KMS-11 (cell line): ENCODE results near the gene CX3CL1.
"Not testable (repeated sequence)": the region's sequence is repeated elsewhere in the genome, so short reads cannot be mapped to it uniquely, and the experiment has no call there.

Experiments
- H2AFZ ChIP-seq: fragments of 200-600 bp; sonication (generic); 2 replicates; pipeline ENCODE4 v1.6.1; 2016; ENCODE audit warnings: antibody characterized with exemption, mixed run types, low read depth
- H3K27ac ChIP-seq: fragments of 200-600 bp; sonication (generic); 2 replicates; pipeline ENCODE4 v1.6.1; 2016; ENCODE audit warnings: mild to moderate bottlenecking, mixed run types
- H3K27me3 ChIP-seq: fragments of 200-600 bp; sonication (generic); 2 replicates; pipeline ENCODE4 v1.6.1; 2017; ENCODE audit warnings: mild to moderate bottlenecking, low read depth, mixed run types, moderate library complexity; ENCODE audit not compliant: insufficient read depth
- H3K36me3 ChIP-seq: fragments of 200-600 bp; sonication (generic); 2 replicates; pipeline ENCODE4 v1.6.1; 2017; ENCODE audit warnings: mild to moderate bottlenecking, mixed run types; ENCODE audit not compliant: insufficient read depth
- H3K4me1 ChIP-seq: fragments of 200-600 bp; sonication (generic); 2 replicates; pipeline ENCODE4 v1.6.1; 2016; ENCODE audit warnings: mild to moderate bottlenecking, low read depth, mixed run types; ENCODE audit not compliant: poor library complexity, severe bottlenecking
- H3K4me2 ChIP-seq: fragments of 200-600 bp; sonication (generic); 2 replicates; pipeline ENCODE4 v1.7.0; 2016; ENCODE audit warnings: mild to moderate bottlenecking, mixed run types
- H3K4me3 ChIP-seq: fragments of 200-600 bp; sonication (generic); IDR thresholded peaks from 2 replicates; pipeline ENCODE4 v1.6.1; 2017; ENCODE audit warnings: low read depth, low read length, mixed read lengths; ENCODE audit not compliant: insufficient read depth
- H3K79me2 ChIP-seq: fragments of 200-600 bp; sonication (generic); 2 replicates; pipeline ENCODE4 v1.6.1; 2016; ENCODE audit warnings: low read depth, mixed run types; ENCODE audit not compliant: insufficient read depth
- H3K9ac ChIP-seq: fragments of 200-600 bp; sonication (generic); 2 replicates; pipeline ENCODE4 v1.6.1; 2016; ENCODE audit warnings: mild to moderate bottlenecking, mixed run types
- H4K20me1 ChIP-seq: fragments of 200-600 bp; sonication (generic); 2 replicates; pipeline ENCODE4 v1.6.1; 2016; ENCODE audit warnings: mild to moderate bottlenecking, mixed run types; ENCODE audit not compliant: insufficient read depth
- TF ChIP-seq, protein P1 (sequence below): fragments of 200-600 bp; sonication (generic); conservative IDR thresholded peaks from 2 replicates; pipeline ENCODE4 v1.6.1; 2017; ENCODE audit warnings: low read depth, mild to moderate bottlenecking, antibody characterized with exemption, low read length, moderate library complexity, mixed read lengths

The CX3CL1 gene

DNA sequence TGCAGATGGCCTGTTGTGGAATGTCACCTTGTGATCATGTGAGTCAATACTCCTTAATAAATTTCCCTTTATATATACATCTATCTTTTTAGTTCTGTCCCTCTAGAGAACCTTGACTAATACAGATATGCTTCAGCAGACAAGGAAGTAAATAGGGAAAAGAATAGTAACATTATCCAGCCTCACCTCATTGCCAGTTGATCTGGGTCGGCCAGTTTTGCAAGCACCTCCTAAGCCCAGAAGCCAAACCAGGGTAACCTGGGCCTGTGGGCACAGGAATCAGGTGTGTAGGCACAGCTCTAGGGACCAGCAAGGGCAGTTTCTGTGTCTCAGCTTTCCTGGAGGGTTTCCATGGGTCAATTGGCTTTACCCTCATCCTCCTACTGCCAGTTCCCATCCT is 20.4 kb downstream of the CX3CL1 start:
- Histone ChIP-seq H3K9ac (no peak overlapping the region), H3K36me3 (no peaks in the 10 kb centered on the region), H3K4me1 (no peaks in the 10 kb centered on the region), H3K4me2 (no peak overlapping the region), H3K27ac (no peak overlapping the region), H2AFZ (no peak overlapping the region), H4K20me1 (no peaks in the 10 kb centered on the region), H3K4me3 (no peak overlapping the region), H3K27me3 (no peaks in the 10 kb centered on the region), H3K79me2 (no peaks in the 10 kb centered on the region)
- TF ChIP-seq, protein P1, sequence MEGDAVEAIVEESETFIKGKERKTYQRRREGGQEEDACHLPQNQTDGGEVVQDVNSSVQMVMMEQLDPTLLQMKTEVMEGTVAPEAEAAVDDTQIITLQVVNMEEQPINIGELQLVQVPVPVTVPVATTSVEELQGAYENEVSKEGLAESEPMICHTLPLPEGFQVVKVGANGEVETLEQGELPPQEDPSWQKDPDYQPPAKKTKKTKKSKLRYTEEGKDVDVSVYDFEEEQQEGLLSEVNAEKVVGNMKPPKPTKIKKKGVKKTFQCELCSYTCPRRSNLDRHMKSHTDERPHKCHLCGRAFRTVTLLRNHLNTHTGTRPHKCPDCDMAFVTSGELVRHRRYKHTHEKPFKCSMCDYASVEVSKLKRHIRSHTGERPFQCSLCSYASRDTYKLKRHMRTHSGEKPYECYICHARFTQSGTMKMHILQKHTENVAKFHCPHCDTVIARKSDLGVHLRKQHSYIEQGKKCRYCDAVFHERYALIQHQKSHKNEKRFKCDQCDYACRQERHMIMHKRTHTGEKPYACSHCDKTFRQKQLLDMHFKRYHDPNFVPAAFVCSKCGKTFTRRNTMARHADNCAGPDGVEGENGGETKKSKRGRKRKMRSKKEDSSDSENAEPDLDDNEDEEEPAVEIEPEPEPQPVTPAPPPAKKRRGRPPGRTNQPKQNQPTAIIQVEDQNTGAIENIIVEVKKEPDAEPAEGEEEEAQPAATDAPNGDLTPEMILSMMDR = no peak

DNA sequence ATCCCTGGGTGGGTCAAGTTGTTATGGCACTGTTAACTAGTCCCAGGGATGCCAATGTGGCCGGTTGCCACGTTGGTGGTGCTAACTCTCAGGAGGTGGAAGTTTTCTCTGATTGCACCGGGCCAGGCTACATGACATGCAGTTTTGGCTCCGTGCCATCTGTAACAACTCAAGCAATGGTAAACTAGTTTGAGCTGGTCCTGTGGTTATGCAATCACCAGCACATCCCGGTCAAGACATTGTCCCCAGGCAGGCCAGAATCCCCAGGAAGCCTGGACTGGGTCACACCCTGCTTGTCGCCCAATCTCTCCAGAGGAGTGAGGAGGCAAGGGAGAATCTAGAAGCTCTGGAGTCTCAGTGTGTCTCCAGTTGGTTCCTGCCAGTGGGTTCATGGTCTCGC is 22.2 kb downstream of the CX3CL1 start:
- Histone ChIP-seq H3K36me3 (no peaks in the 10 kb centered on the region), H3K27ac (no peak overlapping the region), H3K79me2 (no peaks in the 10 kb centered on the region), H3K4me3 (no peak overlapping the region), H3K4me2 (no peak overlapping the region), H3K27me3 (no peaks in the 10 kb centered on the region), H3K4me1 (no peaks in the 10 kb centered on the region), H2AFZ (no peak overlapping the region), H3K9ac (no peak overlapping the region), H4K20me1 (no peaks in the 10 kb centered on the region)
- TF ChIP-seq, protein P1 = no peak

DNA sequence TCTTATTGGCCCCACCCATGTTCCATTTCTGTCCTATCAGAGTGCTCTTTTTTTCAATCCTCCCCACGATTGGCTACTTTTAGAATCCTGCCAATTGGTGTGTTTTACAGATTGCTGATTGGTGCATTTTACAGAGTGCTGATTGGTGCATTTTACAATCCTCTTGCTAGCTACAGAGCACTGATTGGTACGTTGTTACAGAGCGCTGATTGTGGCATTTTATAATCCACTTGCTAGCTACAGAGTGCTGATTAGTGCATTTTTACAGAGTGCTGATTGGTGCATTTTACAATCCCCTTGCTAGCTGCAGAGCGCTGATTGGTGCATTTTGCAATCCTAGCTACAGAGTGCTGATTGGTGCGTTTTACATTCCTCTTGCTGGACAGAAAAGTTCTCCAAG is 22.7 kb downstream of the CX3CL1 start:
- Histone ChIP-seq H3K9ac (no peak overlapping the region), H3K4me1 (no peaks in the 10 kb centered on the region), H3K79me2 (no peaks in the 10 kb centered on the region), H2AFZ (no peak overlapping the region), H3K36me3 (no peaks in the 10 kb centered on the region), H4K20me1 (no peaks in the 10 kb centered on the region), H3K27me3 (no peaks in the 10 kb centered on the region), H3K4me3 (no peak overlapping the region), H3K27ac (no peak overlapping the region), H3K4me2 (no peak overlapping the region)
- TF ChIP-seq, protein P1 = no peak

DNA sequence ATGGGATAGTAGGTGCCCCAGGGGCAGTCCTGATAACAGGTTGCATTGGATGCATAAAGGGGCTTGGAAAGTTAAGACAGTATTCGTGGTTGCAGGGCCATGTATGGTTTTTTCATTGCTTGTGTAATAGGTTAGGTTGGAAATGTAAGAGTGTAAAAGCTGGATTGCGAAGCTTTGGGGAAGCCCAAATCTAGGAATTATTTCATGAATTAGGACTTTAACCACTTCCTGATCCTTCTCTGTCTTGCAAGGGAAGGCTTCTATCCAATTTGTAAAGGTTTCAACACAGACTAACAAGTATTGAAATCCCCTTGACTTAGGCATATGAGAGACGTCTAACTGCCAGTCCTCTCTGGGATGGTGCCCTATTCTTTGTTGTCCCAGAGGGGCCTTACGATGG is 24.5 kb downstream of the CX3CL1 start:
- H3K36me3 ChIP-seq = no peaks in the 10 kb centered on the region
- no peak overlapping the region for H2AFZ ChIP-seq
- no peaks in the 10 kb centered on the region for H3K27me3 ChIP-seq
- H3K4me1 ChIP-seq = no peaks in the 10 kb centered on the region
- H3K4me2 ChIP-seq = no peak overlapping the region
- H3K4me3 ChIP-seq = no peak overlapping the region
- TF ChIP-seq, protein P1 = no peak
- H3K27ac ChIP-seq = no peak overlapping the region
- no peaks in the 10 kb centered on the region for H4K20me1 ChIP-seq
- H3K79me2 ChIP-seq = no peaks in the 10 kb centered on the region
- H3K9ac ChIP-seq = no peak overlapping the region

DNA sequence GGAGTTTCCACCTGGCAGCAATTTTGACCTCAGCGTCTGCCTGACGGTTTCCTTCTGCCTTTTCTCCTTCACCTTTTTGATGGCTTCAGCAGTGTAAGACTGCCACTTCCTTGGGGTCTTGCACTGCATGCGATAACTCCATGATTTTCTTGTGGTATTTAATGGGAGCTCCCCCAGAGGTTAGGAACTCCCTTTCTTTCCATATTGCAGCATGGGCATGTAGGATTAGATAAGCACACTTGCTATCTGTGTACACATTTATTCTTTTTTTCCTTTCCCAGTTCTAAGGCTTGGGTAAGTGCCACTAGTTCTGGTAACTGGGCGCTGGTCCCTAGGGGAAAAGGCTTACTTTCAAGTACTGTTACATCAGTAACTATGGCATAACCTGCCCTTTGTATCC is 25.2 kb downstream of the CX3CL1 start:
- not testable (repeated sequence) for H4K20me1 ChIP-seq, H2AFZ ChIP-seq, H3K79me2 ChIP-seq, H3K27me3 ChIP-seq, H3K9ac ChIP-seq, H3K36me3 ChIP-seq, H3K27ac ChIP-seq, H3K4me3 ChIP-seq, H3K4me1 ChIP-seq, H3K4me2 ChIP-seq
